ENCODE results near the gene MARCHF10.
"Not testable (repeated sequence)": the region's sequence is repeated elsewhere in the genome, so short reads cannot be mapped to it uniquely, and the experiment has no call there.

MARCHF10 gene

GRCh38 chr17:62717889-62718288 is 90.2 kb downstream of the MARCHF10 start:
- no peak for DNase-seq (ENCODE audit: low read depth)

- no peak for DNase-seq (ENCODE audit: low read depth)
Observed at GRCh38 chr17:62717589-62717855, 90.6 kb downstream of the MARCHF10 start.

- no peak for DNase-seq (ENCODE audit: low read depth)
Observed at GRCh38 chr17:62716834-62717588, 91.1 kb downstream of the MARCHF10 start.

GRCh38 chr17:62715882-62716390 is 92.2 kb downstream of the MARCHF10 start:
- DNase-seq (ENCODE audit: low read depth): no peak

GRCh38 chr17:62714016-62714777 is 93.9 kb downstream of the MARCHF10 start:
- no peak for DNase-seq (ENCODE audit: low read depth)

- DNase-seq (ENCODE audit: low read depth): no peak
Observed at GRCh38 chr17:62713086-62713881, 94.8 kb downstream of the MARCHF10 start.

- no peak for DNase-seq (ENCODE audit: low read depth)
Observed at GRCh38 chr17:62712171-62712581, 95.9 kb downstream of the MARCHF10 start.

- DNase-seq (ENCODE audit: low read depth): peak; percentile 59
Observed at GRCh38 chr17:62708587-62708986, 99.5 kb downstream of the MARCHF10 start.

GRCh38 chr17:62707425-62707739 is 100.7 kb downstream of the MARCHF10 start:
- DNase-seq (ENCODE audit: low read depth): no peak

- DNase-seq (ENCODE audit: low read depth): no peak
Observed at GRCh38 chr17:62706598-62707424, 101.3 kb downstream of the MARCHF10 start.

GRCh38 chr17:62705778-62706597 is 102.1 kb downstream of the MARCHF10 start:
- DNase-seq (ENCODE audit: low read depth): no peak

GRCh38 chr17:62705156-62705777 is 102.8 kb downstream of the MARCHF10 start:
- DNase-seq (ENCODE audit: low read depth): no peak

GRCh38 chr17:62704381-62704971 is 103.6 kb downstream of the MARCHF10 start:
- DNase-seq (ENCODE audit: low read depth): no peak

GRCh38 chr17:62703776-62704380 is 104.2 kb downstream of the MARCHF10 start:
- no peak for DNase-seq (ENCODE audit: low read depth)

GRCh38 chr17:62703261-62703775 is 104.8 kb downstream of the MARCHF10 start:
- DNase-seq (ENCODE audit: low read depth): no peak

GRCh38 chr17:62702746-62703260 is 105.3 kb downstream of the MARCHF10 start:
- DNase-seq (ENCODE audit: low read depth): no peak

GRCh38 chr17:62701706-62702085 is 106.4 kb downstream of the MARCHF10 start:
- no peak for DNase-seq (ENCODE audit: low read depth)

- DNase-seq (ENCODE audit: low read depth): no peak
Observed at GRCh38 chr17:62700964-62701705, 107.0 kb downstream of the MARCHF10 start.

GRCh38 chr17:62698459-62698858 is 109.7 kb downstream of the MARCHF10 start:
- DNase-seq (ENCODE audit: low read depth): not testable (repeated sequence)

Data from amniotic epithelial cell (primary cell).